ENCODE results near the gene ATP8B2. TPM values are rescaled to one million over a fixed set of nuclear protein-coding genes. Genes with fewer than 3 reads are reported as not detected.
A peak's percentile ranks its signal among the peaks of the same experiment; 100 is the strongest.

Gene ATP8B2
- total RNA-seq, 4 donors from 2014 or later = 18.6 to 56.9 (median 31.8) TPM

DNA sequence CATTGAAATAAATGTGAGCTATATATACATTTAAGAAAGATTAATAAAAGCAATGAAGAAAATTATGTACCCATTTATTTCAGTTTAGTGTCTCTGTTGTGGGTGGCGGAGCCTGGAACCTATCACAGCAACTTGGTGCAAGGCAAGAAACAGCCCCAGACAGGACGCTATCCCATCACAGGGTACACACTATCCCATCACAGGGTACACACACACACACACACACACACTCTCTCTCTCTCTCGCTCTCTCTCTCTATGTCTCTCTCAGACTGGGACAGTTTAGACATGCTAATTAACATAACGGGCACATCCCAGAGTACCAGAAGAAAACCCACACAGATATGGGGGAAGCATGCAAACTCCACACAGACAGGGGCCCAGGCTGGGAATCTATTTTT lies 73.4 kb downstream of the ATP8B2 start:
- TF ChIP-seq POLR2A (IDR thresholded peaks at IDR 0.05) = no peak
- TF ChIP-seq, protein P1, sequence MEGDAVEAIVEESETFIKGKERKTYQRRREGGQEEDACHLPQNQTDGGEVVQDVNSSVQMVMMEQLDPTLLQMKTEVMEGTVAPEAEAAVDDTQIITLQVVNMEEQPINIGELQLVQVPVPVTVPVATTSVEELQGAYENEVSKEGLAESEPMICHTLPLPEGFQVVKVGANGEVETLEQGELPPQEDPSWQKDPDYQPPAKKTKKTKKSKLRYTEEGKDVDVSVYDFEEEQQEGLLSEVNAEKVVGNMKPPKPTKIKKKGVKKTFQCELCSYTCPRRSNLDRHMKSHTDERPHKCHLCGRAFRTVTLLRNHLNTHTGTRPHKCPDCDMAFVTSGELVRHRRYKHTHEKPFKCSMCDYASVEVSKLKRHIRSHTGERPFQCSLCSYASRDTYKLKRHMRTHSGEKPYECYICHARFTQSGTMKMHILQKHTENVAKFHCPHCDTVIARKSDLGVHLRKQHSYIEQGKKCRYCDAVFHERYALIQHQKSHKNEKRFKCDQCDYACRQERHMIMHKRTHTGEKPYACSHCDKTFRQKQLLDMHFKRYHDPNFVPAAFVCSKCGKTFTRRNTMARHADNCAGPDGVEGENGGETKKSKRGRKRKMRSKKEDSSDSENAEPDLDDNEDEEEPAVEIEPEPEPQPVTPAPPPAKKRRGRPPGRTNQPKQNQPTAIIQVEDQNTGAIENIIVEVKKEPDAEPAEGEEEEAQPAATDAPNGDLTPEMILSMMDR (IDR thresholded peaks at IDR 0.05) = no peak
- H3K4me1 ChIP-seq = no peaks in the 10 kb centered on the region
- H3K27ac ChIP-seq = no peak overlapping the region
- no peak overlapping the region for H3K4me3 ChIP-seq
- H3K27me3 ChIP-seq = no peaks in the 10 kb centered on the region
- no peaks in the 10 kb centered on the region for H3K9me3 ChIP-seq
- H3K36me3 ChIP-seq = no peaks in the 10 kb centered on the region
- no peak for DNase-seq

DNA sequence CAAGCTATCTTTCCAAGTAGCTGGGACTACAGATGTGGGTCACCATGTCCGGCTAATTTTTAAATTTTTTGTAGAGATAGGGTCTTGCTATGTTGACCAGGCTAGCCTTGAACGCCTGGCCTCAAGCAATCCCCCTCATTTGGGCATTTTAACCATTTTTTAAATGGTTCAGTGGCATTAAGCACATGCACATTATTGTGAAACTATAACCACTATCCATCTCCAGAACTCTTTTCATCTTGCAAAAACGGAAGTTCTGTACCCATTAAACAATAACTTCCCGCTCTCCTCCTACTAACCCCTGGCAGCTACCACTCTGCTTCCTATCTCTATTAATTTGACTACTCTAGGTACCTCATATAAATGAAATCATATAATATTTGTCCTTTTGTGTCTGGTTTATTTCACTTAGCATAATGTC lies 75.1 kb downstream of the ATP8B2 start:
- Histone ChIP-seq H3K4me3 (no peak overlapping the region), H3K9me3 (no peaks in the 10 kb centered on the region), H3K4me1 (peaks cover 3 to 7% (median 5%) of the 10 kb centered on the region in 4 donors), H3K27me3 (no peaks in the 10 kb centered on the region), H3K27ac (no peak overlapping the region), H3K36me3 (no peaks in the 10 kb centered on the region)
- DNase-seq = peak in 1 of 3 donors; percentile 4
- TF ChIP-seq POLR2A (IDR thresholded peaks at IDR 0.05) = no peak
- TF ChIP-seq, protein P1 (IDR thresholded peaks at IDR 0.05) = no peak

Small RNAs within 50 kb of the gene (small RNA-seq; reads per million reads assigned to genes)
- gene RF00273 = 0 reads per million in 2 donors
- gene RNU6-121P = 0 reads per million in 2 donors
- gene RNU6-239P = 0 reads per million in 2 donors
- 0 reads per million in 2 donors for gene RNU7-57P

Other genes with a start within 250 kb of the ATP8B2 start
- gene NUP210L, start 170.5 kb upstream of the ATP8B2 start, total RNA-seq = under 1 TPM in 1 of 4 donors, not detected in 3; 0.18 TPM
- 100 to 1,000 TPM; 200 to 451 (median 280) TPM for gene TPM3, start 133.4 kb upstream of the ATP8B2 start, total RNA-seq
- gene CFAP141, start 119.2 kb upstream of the ATP8B2 start, total RNA-seq = not detected
- gene UBAP2L, start 104.6 kb upstream of the ATP8B2 start, total RNA-seq = 100 to 1,000 TPM in 1 of 4 donors, 10 to 100 TPM in 3; 48.9 to 169 (median 71.2) TPM
- 100 to 1,000 TPM in 1 of 4 donors, 10 to 100 TPM in 3; 71.8 to 125 (median 75.6) TPM for gene HAX1, start 52.9 kb upstream of the ATP8B2 start, total RNA-seq
- gene AQP10, start 4.4 kb upstream of the ATP8B2 start, total RNA-seq = under 1 TPM in 1 of 4 donors, not detected in 3; 0.85 TPM
- gene IL6R, start 79.8 kb downstream of the ATP8B2 start, total RNA-seq = 100 to 1,000 TPM in 2 of 4 donors, 10 to 100 TPM in 2; 56.1 to 140 (median 100) TPM
- gene TDRD10, start 176.7 kb downstream of the ATP8B2 start, total RNA-seq = 1 to 10 TPM in 2 of 4 donors, under 1 TPM in 1, not detected in 1; 0.53 to 3.5 (median 1.6) TPM
- 10 to 100 TPM in 1 of 4 donors, 1 to 10 TPM in 3; 1.6 to 19.8 (median 7.3) TPM for gene SHE, start 176.9 kb downstream of the ATP8B2 start, total RNA-seq
- gene UBE2Q1, start 233.1 kb downstream of the ATP8B2 start, total RNA-seq = 100 to 1,000 TPM in 1 of 4 donors, 10 to 100 TPM in 3; 21.8 to 159 (median 30.6) TPM
- gene CHRNB2, start 242.3 kb downstream of the ATP8B2 start, total RNA-seq = under 1 TPM in 3 of 4 donors, not detected in 1; 0.27 to 0.53 (median 0.47) TPM

All from Peyer's patch (tissue), 4 donors.